Keratinocyte (primary cell): ENCODE data around the gene LDB2. TPM values are rescaled to one million over a fixed set of nuclear protein-coding genes. Genes with fewer than 3 reads are reported as not detected.

Experiments
- DNase-seq: peaks from one replicate; pipeline ENCODE4 v3.0.0-alpha.2; 2011; ENCODE audit warnings: low read depth, missing footprints, low spot score
- FAIRE-seq: peaks from 2 replicates; lab custom pipeline; 2011; peaks lifted over from hg19 to GRCh38; lab: Jason Lieb, UNC
- H2AFZ ChIP-seq: 2 replicates; pipeline ENCODE4 v1.6.0; 2012; ENCODE audit warnings: low read length, control low read depth, inconsistent platforms; ENCODE audit not compliant: control insufficient read depth
- H3K27ac ChIP-seq: 2 replicates; pipeline ENCODE4 v1.5.1; 2011; ENCODE audit warnings: low read length; ENCODE audit not compliant: control insufficient read depth, insufficient read depth
- H3K27me3 ChIP-seq: 3 replicates; pipeline ENCODE4 v1.6.0; 2011; ENCODE audit warnings: low read length; ENCODE audit not compliant: control insufficient read depth, insufficient read depth; ENCODE audit errors: extremely low read depth
- H3K36me3 ChIP-seq, 2 experiments: 2 replicates in 1 of 2; 3 replicates in 1 of 2; pipeline ENCODE4 v1.5.1; 2011; ENCODE audit warnings: low read length in 2 of 2, mild to moderate bottlenecking in 1 of 2; ENCODE audit not compliant: control insufficient read depth in 2 of 2, insufficient read depth in 2 of 2; ENCODE audit errors: extremely low read depth in 1 of 2
- H3K4me1 ChIP-seq: 3 replicates; pipeline ENCODE4 v1.5.1; 2011; ENCODE audit warnings: low read length; ENCODE audit not compliant: control insufficient read depth, insufficient read depth; ENCODE audit errors: extremely low read depth
- H3K4me2 ChIP-seq: 3 replicates; pipeline ENCODE4 v1.6.0; 2011; ENCODE audit warnings: low read depth, low read length; ENCODE audit not compliant: control insufficient read depth, insufficient read depth; ENCODE audit errors: extremely low read depth
- H3K4me3 ChIP-seq, 3 experiments: fragments of 200-600 bp in 1 of 3; sonication (generic) in 1 of 3; 2 replicates in 2 of 3; 3 replicates in 1 of 3; pipeline ENCODE4 v1.5.1; 2011 to 2016; ENCODE audit warnings: low read length in 3 of 3, mild to moderate bottlenecking in 3 of 3, control low read depth in 2 of 3, inconsistent platforms in 1 of 3, low read depth in 1 of 3, mixed read lengths in 1 of 3, mixed run types in 1 of 3, moderate library complexity in 1 of 3; ENCODE audit not compliant: control insufficient read depth in 2 of 3, insufficient read depth in 2 of 3; ENCODE audit errors: extremely low read depth in 1 of 3
- H3K79me2 ChIP-seq: 2 replicates; pipeline ENCODE4 v1.6.0; 2012; ENCODE audit warnings: low read length; ENCODE audit not compliant: control insufficient read depth, insufficient read depth
- H3K9ac ChIP-seq: 3 replicates; pipeline ENCODE4 v1.6.0; 2011; ENCODE audit warnings: low read length; ENCODE audit not compliant: control insufficient read depth, insufficient read depth; ENCODE audit errors: extremely low read depth
- H3K9me1 ChIP-seq: 3 replicates; pipeline ENCODE4 v1.6.0; 2011; ENCODE audit warnings: low read length; ENCODE audit not compliant: control insufficient read depth, insufficient read depth; ENCODE audit errors: extremely low read depth
- H3K9me3 ChIP-seq: 2 replicates; pipeline ENCODE4 v1.5.1; 2012; ENCODE audit warnings: low read depth, low read length; ENCODE audit not compliant: control insufficient read depth
- H4K20me1 ChIP-seq: 3 replicates; pipeline ENCODE4 v1.6.0; 2011; ENCODE audit warnings: low read length; ENCODE audit not compliant: control insufficient read depth, insufficient read depth; ENCODE audit errors: extremely low read depth
- EZH2 ChIP-seq: IDR thresholded peaks from one replicate; pipeline ENCODE4 v1.6.1; 2012; ENCODE audit warnings: inconsistent platforms, mild to moderate bottlenecking, low read length, moderate library complexity
- dilution Hi-C: fragments of 300-500 bp; cut with MboI; formaldehyde crosslinking; loops from one replicate; pipeline ENCODE4 v1.7.0; 2020; ENCODE audit warnings: low sequenced_read_pairs; ENCODE audit not compliant: extremely low pct_ligation_motif_present
- polyA plus RNA-seq, 5 experiments: library from polyadenylated mRNA; depleted of rRNA in 3 of 5; stranded (reverse) in 3 of 5; stranded (forward) in 1 of 5; unstranded in 1 of 5; fragments of >200 nt; gene quantifications; 1 replicate in 1 of 5; 2 replicates in 3 of 5; 3 replicates in 1 of 5; pipeline versions ENCODE4 v1.2.1 to v1.2.3, GENCODE V29; 2011 to 2012; ENCODE audit warnings: missing spikeins in 2 of 5, low read depth in 1 of 5, low replicate concordance in 1 of 5
- TF ChIP-seq, protein P1 (sequence below), 3 experiments: IDR thresholded peaks in 1 of 3; conservative IDR thresholded peaks in 1 of 3; optimal IDR thresholded peaks in 1 of 3; 2 replicates in 2 of 3; 3 replicates in 1 of 3; pipeline versions ENCODE3 to v1.5.1; 2011; ENCODE audit warnings: low read length in 3 of 3, mild to moderate bottlenecking in 3 of 3, moderate library complexity in 2 of 3, control low read depth in 1 of 3, inconsistent platforms in 1 of 3; ENCODE audit not compliant: insufficient read depth in 2 of 3; ENCODE audit errors: extremely low read depth in 1 of 3

Gene LDB2
- polyA plus RNA-seq, 1 donor (not counting 4 experiments of a cell fraction or from before 2014, with no cell fraction given) = not detected

DNA sequence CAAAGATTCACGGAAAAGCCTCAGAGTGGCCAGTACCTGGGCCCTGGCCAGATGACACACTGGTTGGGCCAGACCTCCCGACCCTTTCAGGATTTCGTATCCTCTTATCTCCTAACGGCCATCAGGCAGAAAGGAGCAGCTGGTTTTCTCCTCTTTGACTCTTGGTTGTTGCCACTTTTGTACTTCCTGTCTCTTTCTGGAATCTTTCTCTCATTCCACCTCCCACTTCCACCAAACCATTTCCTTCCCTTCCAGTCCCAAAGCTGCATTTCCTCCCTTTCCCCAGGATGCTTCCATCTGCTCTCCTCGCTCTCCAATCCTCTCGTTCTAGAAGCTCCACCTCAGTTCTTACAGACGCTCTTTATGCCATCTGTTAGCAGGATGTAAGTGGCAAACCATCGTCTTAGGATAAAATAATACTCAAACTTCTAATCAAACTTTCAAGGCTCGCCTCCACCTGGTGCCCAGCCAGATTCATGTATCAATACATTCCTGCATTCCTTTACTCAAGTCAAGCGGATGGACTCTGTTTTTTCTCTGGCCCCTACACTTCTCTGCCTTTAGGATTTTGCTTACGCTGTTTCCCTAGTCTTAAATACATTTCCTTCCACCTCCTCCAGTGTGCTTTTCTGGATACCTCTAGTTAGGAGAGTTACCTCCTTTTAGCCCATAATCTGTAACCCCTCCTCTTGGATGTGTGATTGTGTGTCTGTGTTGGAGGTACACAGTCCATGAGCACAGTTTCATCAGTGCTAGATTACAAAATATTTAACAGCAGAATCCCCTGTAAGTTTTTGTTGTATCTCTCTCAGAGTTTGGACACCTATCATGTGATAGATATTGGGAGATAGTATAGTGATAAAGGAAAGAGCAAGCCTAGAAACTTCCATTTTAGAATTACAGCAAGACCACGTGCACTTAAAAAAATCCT is 70.4 kb downstream of the LDB2 start:
- H3K4me2 ChIP-seq = no peak overlapping the region
- no peaks in the 10 kb centered on the region for H4K20me1 ChIP-seq
- FAIRE-seq (no peak), DNase-seq (no peak)
- H3K79me2 ChIP-seq = no peaks in the 10 kb centered on the region
- TF ChIP-seq, protein P1, sequence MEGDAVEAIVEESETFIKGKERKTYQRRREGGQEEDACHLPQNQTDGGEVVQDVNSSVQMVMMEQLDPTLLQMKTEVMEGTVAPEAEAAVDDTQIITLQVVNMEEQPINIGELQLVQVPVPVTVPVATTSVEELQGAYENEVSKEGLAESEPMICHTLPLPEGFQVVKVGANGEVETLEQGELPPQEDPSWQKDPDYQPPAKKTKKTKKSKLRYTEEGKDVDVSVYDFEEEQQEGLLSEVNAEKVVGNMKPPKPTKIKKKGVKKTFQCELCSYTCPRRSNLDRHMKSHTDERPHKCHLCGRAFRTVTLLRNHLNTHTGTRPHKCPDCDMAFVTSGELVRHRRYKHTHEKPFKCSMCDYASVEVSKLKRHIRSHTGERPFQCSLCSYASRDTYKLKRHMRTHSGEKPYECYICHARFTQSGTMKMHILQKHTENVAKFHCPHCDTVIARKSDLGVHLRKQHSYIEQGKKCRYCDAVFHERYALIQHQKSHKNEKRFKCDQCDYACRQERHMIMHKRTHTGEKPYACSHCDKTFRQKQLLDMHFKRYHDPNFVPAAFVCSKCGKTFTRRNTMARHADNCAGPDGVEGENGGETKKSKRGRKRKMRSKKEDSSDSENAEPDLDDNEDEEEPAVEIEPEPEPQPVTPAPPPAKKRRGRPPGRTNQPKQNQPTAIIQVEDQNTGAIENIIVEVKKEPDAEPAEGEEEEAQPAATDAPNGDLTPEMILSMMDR (optimal IDR thresholded peaks at IDR 0.05 in 1 of 3, IDR thresholded peaks at IDR 0.05 in 1 of 3, conservative IDR thresholded peaks at IDR 0.05 in 1 of 3; ENCODE audit: extremely low read depth in 1 of 3, insufficient read depth in 2 of 3, low read length in 3 of 3) = no peak
- TF ChIP-seq EZH2 = no peak
- no peaks in the 10 kb centered on the region for H3K36me3 ChIP-seq
- H3K9me1 ChIP-seq = no peaks in the 10 kb centered on the region
- H3K9ac ChIP-seq = no peak overlapping the region
- no peak overlapping the region for H2AFZ ChIP-seq
- dilution Hi-C loops = no loop called here
- no peak overlapping the region for H3K4me3 ChIP-seq
- no peaks in the 10 kb centered on the region for H3K9me3 ChIP-seq
- H3K27me3 ChIP-seq = no peaks in the 10 kb centered on the region
- H3K4me1 ChIP-seq = no peaks in the 10 kb centered on the region
- no peak overlapping the region for H3K27ac ChIP-seq

DNA sequence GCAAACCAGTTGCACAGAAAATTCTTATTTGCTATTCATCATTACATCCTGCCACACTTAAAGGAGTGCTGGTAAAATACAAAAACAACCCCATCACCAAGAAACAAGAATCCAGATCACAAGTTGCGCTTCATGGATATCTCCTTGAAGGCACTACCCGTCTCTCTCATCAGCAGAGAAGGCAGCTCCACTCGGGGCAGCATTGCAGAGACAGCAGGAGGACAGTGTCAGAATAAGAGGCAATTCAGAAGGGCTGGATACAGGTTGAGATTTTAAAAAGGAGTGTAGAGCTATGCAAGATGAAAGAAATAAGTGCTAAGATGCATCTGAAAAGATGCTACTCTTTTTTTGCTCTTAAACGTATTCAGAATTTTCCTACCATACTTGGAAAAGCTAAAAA is 71.4 kb downstream of the LDB2 start:
- Histone ChIP-seq H3K79me2 (no peaks in the 10 kb centered on the region), H3K9me3 (no peaks in the 10 kb centered on the region), H3K27ac (no peak overlapping the region), H3K4me1 (no peaks in the 10 kb centered on the region), H3K9ac (no peak overlapping the region), H2AFZ (no peak overlapping the region), H4K20me1 (no peaks in the 10 kb centered on the region), H3K27me3 (no peaks in the 10 kb centered on the region), H3K4me2 (no peak overlapping the region), H3K9me1 (no peaks in the 10 kb centered on the region), H3K36me3 (no peaks in the 10 kb centered on the region), H3K4me3 (no peak overlapping the region)
- TF ChIP-seq, protein P1 (optimal IDR thresholded peaks at IDR 0.05 in 1 of 3, IDR thresholded peaks at IDR 0.05 in 1 of 3, conservative IDR thresholded peaks at IDR 0.05 in 1 of 3; ENCODE audit: extremely low read depth in 1 of 3, insufficient read depth in 2 of 3, low read length in 3 of 3) = no peak
- no peak for TF ChIP-seq EZH2
- DNase-seq (no peak), FAIRE-seq (no peak)
- dilution Hi-C loops = no loop called here
